Nephron (organoid): ENCODE results near the gene BABAM1.

Experiments used
- H3K27ac Mint-ChIP-seq, 3 experiments: 2 replicates each; pipeline ENCODE4 v1.8.0; 2020; ENCODE audit warnings: mixed read lengths in 3 of 3, mild to moderate bottlenecking in 2 of 3, moderate library complexity in 1 of 3
- H3K27me3 Mint-ChIP-seq: 2 replicates; pipeline ENCODE4 v1.8.0; 2021; ENCODE audit warnings: low read depth, mild to moderate bottlenecking, moderate library complexity, mixed read lengths
- H3K36me3 Mint-ChIP-seq: 2 replicates; pipeline ENCODE4 v1.8.0; 2020; ENCODE audit warnings: low read depth, mixed read lengths
- H3K4me1 Mint-ChIP-seq: 2 replicates; pipeline ENCODE4 v1.8.0; 2020; ENCODE audit warnings: mixed read lengths
- H3K4me3 Mint-ChIP-seq, 3 experiments: 2 replicates each; pipeline ENCODE4 v1.8.0; 2020; ENCODE audit warnings: mild to moderate bottlenecking in 3 of 3, mixed read lengths in 3 of 3, moderate library complexity in 2 of 3
- H3K9me3 Mint-ChIP-seq: 2 replicates; pipeline ENCODE4 v1.8.0; 2020; ENCODE audit warnings: mixed read lengths
- TF ChIP-seq, protein P1 (sequence below), 3 experiments: fragments of 200-600 bp; sonication (generic); IDR thresholded peaks; one replicate each; pipeline ENCODE4 v1.5.0; 2021; ENCODE audit warnings: antibody characterized with exemption in 3 of 3; ENCODE audit not compliant: unreplicated experiment in 3 of 3

BABAM1 gene

DNA sequence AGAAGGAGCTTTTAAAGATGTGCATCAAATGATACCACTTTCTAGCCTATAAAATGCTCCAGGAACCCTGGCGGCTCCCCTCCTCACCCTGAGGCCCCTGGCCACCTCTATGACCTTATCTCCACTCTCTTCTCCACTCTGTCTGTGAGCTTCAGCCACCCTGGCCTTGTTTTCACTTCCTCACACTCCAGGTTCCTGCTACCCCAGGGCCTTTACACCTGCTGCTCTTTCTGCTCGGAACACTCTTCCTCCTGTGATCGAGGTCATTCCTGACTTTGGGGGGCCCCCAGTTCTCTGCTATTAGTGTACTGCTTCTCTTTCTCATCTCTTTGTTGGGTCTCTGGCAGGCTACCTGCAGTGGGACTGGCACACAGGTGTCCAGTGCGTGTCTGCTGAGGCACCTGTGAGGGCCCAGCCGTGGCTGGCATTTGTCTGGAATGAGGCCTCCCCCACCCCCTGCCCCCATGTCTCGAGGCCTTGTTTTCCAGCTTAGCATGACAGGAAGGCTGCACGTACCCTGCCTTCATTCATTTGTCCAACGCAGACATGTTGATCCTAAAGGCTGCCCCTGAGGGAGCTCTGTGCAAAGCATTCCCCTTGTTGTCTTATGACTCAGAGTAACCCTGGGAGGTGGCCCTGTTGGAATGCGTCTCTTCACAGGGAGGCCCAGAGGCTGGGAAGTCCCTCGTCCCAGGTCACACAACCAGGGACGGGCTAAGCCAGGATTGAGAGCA is 44.4 kb downstream of the BABAM1 start:
- Mint-ChIP-seq H3K4me3 (peak overlapping the region; percentile 95 to 97 (median 96)), H3K27me3 (no peaks in the 10 kb centered on the region), H3K4me1 (peaks cover 24% of the 10 kb centered on the region), H3K36me3 (peaks cover 21% of the 10 kb centered on the region), H3K9me3 (no peaks in the 10 kb centered on the region), H3K27ac (peak overlapping the region in 1 of 3 experiments; percentile 60)
- TF ChIP-seq, protein P1, sequence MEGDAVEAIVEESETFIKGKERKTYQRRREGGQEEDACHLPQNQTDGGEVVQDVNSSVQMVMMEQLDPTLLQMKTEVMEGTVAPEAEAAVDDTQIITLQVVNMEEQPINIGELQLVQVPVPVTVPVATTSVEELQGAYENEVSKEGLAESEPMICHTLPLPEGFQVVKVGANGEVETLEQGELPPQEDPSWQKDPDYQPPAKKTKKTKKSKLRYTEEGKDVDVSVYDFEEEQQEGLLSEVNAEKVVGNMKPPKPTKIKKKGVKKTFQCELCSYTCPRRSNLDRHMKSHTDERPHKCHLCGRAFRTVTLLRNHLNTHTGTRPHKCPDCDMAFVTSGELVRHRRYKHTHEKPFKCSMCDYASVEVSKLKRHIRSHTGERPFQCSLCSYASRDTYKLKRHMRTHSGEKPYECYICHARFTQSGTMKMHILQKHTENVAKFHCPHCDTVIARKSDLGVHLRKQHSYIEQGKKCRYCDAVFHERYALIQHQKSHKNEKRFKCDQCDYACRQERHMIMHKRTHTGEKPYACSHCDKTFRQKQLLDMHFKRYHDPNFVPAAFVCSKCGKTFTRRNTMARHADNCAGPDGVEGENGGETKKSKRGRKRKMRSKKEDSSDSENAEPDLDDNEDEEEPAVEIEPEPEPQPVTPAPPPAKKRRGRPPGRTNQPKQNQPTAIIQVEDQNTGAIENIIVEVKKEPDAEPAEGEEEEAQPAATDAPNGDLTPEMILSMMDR (IDR thresholded peaks at IDR 0.05; ENCODE audit: unreplicated experiment in 3 of 3): no peak

DNA sequence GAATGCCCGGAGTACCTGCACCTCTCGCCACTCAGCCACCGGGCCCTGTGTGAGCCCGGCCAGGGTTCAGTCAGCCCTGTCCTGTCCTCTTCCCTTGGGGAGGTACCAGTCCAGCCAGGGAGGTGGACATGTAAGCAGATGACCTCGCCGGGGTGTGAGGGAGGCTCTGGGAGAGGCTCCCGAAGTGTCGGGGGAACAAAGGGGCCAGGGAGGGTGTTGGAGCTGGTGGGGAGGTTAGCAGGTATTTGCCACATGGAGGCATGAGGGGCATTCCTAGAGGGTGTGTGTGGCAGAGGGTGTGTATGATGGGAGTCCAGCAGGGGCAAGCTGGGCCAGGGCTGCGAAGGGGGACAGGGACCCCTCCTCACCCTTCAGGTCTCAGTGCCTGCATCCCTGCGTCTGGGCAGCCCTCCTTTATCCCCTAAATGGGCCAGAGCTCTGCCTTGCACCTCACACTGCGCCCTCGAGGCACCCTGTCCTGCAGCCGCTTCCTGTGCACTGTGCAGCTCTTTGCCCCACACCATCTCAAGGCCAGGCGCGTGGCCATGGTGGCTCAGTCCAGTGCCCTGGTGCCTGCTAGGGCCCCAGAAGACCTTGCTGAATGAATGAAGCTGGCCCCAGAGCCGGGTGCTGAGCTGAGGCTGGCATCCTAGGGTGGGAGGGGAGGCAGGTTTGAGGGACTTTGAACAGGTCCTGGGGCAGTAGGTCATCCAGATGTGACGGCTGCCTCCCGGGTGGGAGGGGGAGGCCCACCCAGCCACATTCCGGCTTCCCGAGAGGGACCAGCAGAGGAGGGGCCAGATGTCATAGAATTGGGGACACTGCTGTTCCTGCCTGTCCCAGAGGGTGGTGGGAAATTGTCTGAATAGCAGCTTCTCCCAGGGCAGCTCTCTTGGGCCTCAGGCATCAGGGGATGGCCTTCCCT is 45.2 kb downstream of the BABAM1 start:
- Mint-ChIP-seq H3K27ac (no peak overlapping the region), H3K36me3 (peaks cover 21% of the 10 kb centered on the region), H3K27me3 (no peaks in the 10 kb centered on the region), H3K4me3 (peak overlapping the region; percentile 95 to 97 (median 96)), H3K4me1 (peaks cover 24% of the 10 kb centered on the region), H3K9me3 (no peaks in the 10 kb centered on the region)
- TF ChIP-seq, protein P1 (IDR thresholded peaks at IDR 0.05; ENCODE audit: unreplicated experiment in 3 of 3): no peak

DNA sequence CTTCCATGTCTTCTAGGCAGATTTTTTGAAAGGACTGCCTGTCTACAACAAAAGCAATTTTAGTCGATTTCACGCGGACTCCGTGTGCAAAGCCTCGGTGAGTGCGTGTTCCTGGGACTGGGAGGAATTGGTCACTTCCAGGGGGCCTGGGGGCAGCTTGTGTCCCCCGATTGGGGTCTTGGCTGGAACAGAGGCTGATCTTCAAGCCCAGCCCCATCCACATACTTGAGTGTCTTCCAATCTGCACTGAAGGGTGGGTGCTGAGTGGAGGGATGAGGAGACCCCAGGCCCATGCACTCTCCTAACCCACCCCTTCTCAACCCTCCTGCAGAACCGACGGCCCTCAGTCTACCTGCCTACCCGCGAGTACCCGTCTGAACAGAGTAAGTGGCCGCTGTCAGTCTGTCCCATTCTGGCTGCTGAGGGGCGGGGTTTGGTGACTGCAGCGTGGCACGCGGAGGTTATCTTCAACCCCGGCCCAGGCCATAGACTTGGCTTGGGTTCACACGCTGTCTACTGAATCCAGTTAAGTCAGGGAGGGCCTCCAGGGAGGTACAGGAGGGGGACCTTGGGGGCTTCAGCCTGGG is 46.9 kb downstream of the BABAM1 start:
- peak overlapping the region in 1 of 3 experiments; percentile 41 for H3K4me3 Mint-ChIP-seq
- TF ChIP-seq, protein P1 (IDR thresholded peaks at IDR 0.05; ENCODE audit: unreplicated experiment in 3 of 3): no peak
- no peak overlapping the region for H3K27ac Mint-ChIP-seq
- no peaks in the 10 kb centered on the region for H3K9me3 Mint-ChIP-seq
- no peaks in the 10 kb centered on the region for H3K27me3 Mint-ChIP-seq
- peaks cover 21% of the 10 kb centered on the region for H3K36me3 Mint-ChIP-seq
- peaks cover 15% of the 10 kb centered on the region for H3K4me1 Mint-ChIP-seq

DNA sequence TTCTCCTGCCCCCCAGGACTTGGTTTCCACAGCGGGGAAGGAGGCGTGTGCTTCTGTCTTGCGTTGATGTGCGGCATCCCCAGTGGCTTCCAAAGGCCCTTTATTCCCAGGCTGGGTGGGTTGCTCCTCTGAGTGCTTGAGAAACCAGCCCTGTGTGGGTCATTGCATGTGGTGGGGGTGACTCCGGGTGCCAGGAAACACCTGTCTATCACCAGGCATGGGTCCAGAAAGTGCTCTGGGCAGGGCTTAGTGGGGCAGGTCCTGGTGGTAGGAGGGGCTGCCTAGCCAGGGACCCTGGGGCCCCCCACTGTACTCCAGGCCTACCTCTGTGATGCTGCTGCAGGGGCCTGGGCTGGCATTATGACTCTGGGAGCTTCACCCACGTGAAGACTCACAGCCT is 51.7 kb downstream of the BABAM1 start:
- TF ChIP-seq, protein P1 (IDR thresholded peaks at IDR 0.05; ENCODE audit: unreplicated experiment in 3 of 3): no peak
- H3K4me1 Mint-ChIP-seq: no peaks in the 10 kb centered on the region
- no peak overlapping the region for H3K27ac Mint-ChIP-seq
- peaks cover 24% of the 10 kb centered on the region for H3K36me3 Mint-ChIP-seq
- no peaks in the 10 kb centered on the region for H3K27me3 Mint-ChIP-seq
- no peak overlapping the region for H3K4me3 Mint-ChIP-seq
- no peaks in the 10 kb centered on the region for H3K9me3 Mint-ChIP-seq

DNA sequence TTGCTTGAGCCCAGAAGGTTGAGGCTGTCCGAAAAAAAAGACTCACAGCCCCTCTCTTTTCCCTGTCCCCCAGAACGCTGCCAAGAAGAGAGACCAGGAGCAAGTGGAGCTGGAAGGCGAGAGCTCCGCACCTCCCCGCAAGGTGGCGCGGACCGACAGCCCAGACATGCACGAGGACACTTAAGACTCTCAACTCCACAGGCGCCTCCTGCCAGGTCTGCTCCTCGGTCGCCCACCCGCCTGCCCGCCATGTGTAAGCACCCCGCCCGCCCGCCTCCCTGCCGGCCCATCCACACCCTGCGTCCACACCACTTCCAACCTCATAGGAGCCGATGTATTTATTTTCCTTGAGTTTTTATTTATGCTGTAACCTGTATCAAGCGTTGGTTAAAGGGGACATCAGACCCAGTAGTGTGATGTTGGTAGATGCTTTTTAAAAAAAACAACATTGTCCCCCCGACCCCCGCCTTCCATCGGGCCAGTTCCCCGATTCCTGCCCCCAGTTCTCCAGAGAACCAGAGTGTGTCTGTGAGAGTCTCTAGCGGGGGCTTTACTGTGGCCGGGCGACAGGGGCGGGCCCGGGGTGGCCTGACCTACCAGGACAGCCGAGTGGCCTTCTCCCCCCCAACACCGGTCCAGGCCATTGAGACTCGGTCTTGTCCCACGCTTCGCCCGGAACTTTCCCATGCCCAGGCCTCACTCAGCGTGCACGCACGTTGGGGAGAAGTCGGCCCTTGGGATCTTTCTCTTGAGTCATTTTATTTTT is 52.4 kb downstream of the BABAM1 start:
- no peak overlapping the region for H3K4me3 Mint-ChIP-seq

More for the DNA sequence above, 52.4 kb downstream of the BABAM1 start:
- TF ChIP-seq, protein P1 (IDR thresholded peaks at IDR 0.05; ENCODE audit: unreplicated experiment in 3 of 3): no peak
- no peaks in the 10 kb centered on the region for H3K4me1 Mint-ChIP-seq
- no peaks in the 10 kb centered on the region for H3K9me3 Mint-ChIP-seq
- no peaks in the 10 kb centered on the region for H3K27me3 Mint-ChIP-seq
- H3K36me3 Mint-ChIP-seq: peaks cover 20% of the 10 kb centered on the region
- H3K27ac Mint-ChIP-seq: no peak overlapping the region
